Stimulated activated CD8-positive, alpha-beta memory T cell treated with anti-CD3 and anti-CD28 coated beads, Interleukin-4, amount 100 ng/mL, for 24 hours (primary cell): ENCODE data around the gene RETREG1.
"Not testable (repeated sequence)": the region's sequence is repeated elsewhere in the genome, so short reads cannot be mapped to it uniquely, and the experiment has no call there.

Experiments used
- DNase-seq: peaks from one replicate; pipeline ENCODE4 v3.0.0-alpha.2; 2020; ENCODE audit warnings: low read depth

The RETREG1 gene

GRCh38 chr5:16456103-16456832, 160.5 kb downstream of the RETREG1 start:
- no peak for DNase-seq

- DNase-seq = no peak
Measured at GRCh38 chr5:16455668-16456067, 161.1 kb downstream of the RETREG1 start.

- no peak for DNase-seq
Measured at GRCh38 chr5:16454686-16455085, 162.1 kb downstream of the RETREG1 start.

- no peak for DNase-seq
Measured at GRCh38 chr5:16453609-16454008, 163.2 kb downstream of the RETREG1 start.

GRCh38 chr5:16450163-16450562, 166.6 kb downstream of the RETREG1 start:
- no peak for DNase-seq

- no peak for DNase-seq
Measured at GRCh38 chr5:16446993-16447392, 169.8 kb downstream of the RETREG1 start.

- DNase-seq = no peak
Measured at GRCh38 chr5:16437977-16438376, 178.8 kb downstream of the RETREG1 start.

GRCh38 chr5:16436065-16436682, 180.6 kb downstream of the RETREG1 start:
- DNase-seq = not testable (repeated sequence)

- no peak for DNase-seq
Measured at GRCh38 chr5:16431490-16431889, 185.3 kb downstream of the RETREG1 start.

- no peak for DNase-seq
Measured at GRCh38 chr5:16430349-16431089, 186.3 kb downstream of the RETREG1 start.

GRCh38 chr5:16428359-16428758, 188.4 kb downstream of the RETREG1 start:
- no peak for DNase-seq

GRCh38 chr5:16427587-16427986, 189.2 kb downstream of the RETREG1 start:
- DNase-seq = no peak
